NOMO-1 treated with DMSO at 0.1 percent for 48 hours (cell line): ENCODE measurements around the gene PPP1R36.
"Not testable (repeated sequence)": the region's sequence is repeated elsewhere in the genome, so short reads cannot be mapped to it uniquely, and the experiment has no call there.

Experiments used
- DNase-seq: peaks from one replicate; lab custom pipeline; 2025; ENCODE audit not compliant: unreplicated experiment; lab: John Stamatoyannopoulos, UW

Gene PPP1R36

DNA sequence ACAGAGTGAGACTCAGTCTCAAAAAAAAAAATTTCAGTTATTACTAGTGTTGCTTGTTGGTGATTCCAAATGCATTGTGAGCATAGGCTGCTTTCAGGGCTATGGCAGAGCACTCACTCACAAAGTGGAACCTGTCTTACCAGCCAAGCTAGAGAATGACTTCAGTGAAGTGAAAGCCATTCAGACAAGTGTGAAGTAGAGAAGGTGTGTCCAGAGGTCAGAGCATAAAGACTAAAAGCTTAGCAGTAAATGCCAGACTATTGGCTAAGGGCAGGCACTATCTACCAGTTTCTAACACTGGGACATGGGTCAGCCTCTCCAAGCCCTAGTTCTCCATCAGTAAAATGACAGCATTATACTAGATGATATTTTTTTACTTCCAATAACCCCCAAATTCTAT lies 12.7 kb downstream of the PPP1R36 start:
- no peak for DNase-seq

DNA sequence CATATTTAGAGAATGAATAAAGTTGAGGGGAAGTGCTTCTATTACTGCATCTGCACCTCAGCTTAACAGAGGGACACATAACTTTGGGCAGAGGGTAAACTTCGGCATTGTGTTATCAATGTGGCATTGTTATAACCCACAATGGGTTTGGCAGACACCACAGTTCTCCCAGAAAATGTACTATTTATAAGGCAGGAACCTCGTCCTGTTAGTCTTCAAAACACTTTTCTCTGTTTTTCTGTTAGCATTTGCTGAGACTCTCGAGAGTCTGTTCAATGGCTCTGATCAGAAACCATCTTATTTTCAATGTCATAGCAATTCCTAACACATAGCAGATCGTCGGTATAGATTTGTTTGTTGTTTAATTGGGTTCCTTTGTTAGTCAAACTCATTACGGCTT lies 13.9 kb downstream of the PPP1R36 start:
- no peak for DNase-seq

DNA sequence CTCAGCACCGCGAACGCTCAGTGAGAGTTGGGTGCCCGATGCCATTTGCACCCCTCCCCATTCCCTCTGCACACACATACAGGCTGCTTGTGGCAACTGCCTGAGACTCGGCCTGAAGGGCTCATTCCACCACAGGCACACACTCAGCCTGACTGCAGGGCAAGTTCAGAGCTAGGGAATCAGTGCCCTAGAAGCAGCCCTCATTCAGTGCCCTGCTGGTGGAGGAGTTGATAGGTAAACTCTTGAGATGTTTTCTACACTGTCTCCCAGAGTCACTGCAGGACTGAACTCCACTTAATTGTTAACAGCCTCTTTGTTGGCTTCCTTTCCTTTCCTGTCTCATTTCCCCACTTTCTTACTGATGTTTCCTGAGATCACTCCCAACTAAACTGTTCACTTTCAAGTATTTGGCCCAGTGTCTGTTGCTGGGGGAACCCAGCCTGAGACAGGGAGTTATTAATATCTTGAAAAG lies 16.9 kb downstream of the PPP1R36 start:
- DNase-seq, result no peak

DNA sequence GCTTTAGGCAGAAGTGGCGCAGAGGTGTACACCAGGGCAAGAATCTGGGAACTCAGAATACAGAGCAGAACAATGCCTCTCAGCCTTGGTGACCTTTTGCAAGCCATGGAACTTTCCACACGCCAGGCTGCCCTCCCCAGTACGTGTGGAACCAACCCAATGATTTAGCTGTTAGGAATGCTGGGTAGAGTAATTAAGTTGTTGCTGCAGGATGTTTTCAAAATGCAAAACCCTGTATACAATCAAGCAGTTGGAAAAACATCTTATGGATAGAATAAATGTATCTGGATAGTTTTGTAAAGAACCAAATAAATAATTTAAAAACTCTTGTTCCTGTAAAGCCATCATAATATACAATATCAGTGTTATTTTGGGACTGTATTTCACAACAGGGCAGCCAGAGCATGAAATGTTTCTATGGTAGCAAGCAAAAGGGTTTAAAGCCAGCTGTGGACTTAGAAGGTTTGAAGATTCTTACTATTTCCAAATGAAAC lies 19.4 kb downstream of the PPP1R36 start:
- peak; percentile 41 for DNase-seq

DNA sequence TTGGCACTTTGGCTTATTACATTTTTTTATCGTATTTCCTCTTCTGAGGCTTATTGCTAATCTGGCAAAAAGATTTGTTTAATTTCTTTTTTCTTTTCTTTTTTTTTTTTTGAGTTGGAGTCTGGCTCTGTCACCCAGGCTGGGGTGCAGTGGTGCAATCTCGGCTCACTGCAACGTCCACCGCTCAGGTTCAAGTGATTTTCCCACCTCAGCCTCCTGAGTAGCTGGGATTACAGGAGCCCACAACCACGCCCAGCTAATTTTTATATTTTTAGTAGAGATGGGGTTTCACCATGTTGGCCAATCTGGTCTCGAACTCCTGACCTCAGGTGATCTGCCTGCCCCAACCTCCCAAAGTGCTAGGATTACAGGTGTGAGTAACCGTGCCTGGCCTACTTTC lies 19.9 kb downstream of the PPP1R36 start:
- not testable (repeated sequence) for DNase-seq

DNA sequence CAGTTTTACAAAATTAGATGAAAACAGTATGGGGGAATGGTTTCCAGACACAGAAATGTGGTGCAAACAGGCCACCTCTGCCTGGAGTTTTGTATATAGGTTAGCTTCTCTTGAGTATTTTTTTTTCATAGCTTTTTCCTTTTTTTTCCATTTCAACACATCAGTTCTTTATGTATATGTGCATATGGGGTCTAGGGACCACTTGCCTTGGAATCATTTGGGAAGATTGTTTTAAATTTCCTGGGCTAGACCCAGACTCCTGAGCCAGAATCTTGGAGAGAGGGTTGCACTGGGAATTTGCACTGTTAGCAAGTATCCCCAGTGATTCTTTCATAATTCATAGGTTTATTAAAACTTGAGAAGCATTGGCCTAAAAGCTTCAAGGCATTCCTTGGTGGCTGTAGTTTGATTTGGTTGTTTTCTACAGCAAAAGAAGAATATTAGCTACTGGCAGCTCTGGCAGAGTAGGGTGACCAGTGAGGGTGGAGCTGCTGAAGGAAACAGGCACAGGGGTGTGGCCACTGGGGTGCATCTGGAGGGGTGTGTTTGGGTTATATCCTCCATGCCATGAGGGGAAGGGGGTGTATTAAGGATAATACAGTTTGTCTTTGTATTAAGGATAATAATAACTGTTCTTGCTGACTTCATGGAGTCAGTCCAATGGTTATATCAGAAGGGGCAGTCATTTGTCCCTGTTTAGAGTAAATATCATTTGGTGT lies 22.8 kb downstream of the PPP1R36 start:
- no peak for DNase-seq

DNA sequence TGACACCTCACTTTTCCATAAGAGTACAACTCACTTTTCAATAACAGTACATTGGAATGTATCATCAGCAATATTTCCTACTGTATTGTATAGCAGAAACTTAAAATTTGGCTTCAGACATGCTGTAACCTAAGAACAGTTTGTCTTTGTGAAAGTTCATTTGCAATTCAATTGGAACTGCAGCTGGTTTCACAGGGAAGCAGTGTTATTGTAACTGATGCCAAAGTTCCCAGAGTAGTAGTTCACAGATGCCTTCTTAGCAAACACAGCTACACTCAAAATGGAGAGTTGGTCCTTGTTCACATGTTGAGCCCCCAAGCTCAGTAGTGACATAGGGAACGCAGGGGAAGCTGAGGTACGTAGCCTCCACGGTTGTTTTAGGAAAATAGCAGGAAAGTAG lies 23.3 kb downstream of the PPP1R36 start:
- no peak for DNase-seq

DNA sequence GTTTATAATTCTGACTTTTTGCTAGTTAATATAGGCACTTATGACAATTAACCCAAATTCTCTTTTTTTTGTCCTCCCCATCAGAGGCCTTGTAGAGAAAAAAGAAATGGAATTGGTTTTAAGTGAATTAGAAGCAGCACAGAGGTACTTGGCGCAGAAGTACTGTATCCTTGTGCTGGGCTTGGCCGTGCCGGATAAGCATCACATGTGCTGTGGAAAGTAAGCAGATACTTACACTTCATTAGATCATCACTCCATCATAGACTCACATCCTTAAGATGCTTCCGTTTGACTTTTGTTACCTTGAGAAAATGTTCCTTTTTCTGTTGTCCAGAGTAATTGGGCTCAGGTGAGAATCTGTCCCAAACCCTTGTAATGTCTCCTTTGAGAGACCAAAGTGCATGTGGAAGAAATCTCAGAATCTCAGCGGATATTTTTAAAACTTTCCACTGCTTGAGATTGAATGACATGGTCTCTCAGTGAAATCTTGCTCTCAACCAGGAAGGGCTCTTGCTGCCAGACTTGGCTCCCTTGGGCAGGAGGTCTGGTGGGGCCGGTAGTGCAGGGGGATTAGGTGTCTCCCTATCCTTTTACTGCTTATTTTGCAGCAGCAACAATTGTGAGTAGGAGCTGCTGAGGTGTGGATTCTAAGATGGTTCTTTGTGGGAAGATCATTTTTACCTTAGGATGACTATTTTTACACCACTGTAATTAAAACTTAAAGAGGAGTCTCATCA lies 24.8 kb downstream of the PPP1R36 start:
- no peak for DNase-seq

DNA sequence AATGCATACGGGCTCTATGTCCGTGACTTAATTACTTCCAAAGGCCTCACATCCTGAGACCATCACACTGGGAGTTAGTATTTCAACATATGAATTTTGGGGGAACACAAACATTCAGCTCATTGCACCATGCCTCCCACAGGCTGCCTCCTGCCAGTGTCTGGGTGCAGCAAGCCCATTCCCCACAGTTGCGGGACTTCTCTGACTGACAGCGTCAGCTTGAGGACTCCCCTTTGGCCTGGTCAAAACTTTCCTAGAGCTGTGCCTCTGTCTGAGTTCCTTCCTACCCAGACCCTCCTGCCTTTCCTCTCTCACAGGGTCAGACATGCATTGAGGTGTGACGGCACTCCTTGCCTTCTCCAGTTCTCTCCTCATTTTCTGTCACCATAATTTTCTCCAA lies 27.4 kb downstream of the PPP1R36 start:
- no peak for DNase-seq

DNA sequence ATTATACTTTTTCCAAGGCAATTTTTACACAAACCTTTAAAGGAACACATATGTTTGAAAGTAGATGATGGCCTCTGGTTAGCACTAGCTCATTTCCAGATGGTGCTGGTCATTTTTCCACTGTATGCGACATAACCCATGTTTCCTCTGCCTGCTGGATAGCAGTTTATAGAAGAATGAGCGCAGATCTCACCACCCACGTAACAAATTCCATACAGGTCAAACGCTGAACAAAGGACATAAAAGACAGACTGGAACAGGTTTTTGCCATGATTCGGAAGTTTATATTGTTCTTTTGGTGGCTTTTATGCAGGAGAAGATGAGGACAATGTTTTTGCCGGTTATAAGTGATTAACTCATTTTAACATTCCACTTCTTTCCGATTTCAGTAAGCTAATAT lies 30.7 kb downstream of the PPP1R36 start:
- no peak for DNase-seq

DNA sequence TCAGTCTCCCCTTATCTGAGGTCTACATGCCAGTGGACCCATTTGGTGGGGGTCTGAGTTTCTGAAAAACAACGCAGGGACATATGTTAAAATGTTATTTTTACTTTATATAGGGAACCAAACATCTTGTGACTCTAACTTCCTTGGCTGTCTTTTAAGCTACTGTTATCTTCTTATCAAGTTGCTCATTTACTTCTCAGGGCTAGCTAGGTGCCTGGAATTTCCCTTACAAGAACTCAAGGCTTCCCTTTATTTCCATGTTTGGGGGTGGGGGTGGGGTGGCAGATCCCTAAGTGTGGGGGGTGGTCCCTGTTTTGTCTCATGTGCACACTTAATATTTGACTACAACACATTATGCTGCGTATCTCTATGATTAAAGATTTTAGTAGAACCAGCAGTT lies 31.6 kb downstream of the PPP1R36 start:
- no peak for DNase-seq

DNA sequence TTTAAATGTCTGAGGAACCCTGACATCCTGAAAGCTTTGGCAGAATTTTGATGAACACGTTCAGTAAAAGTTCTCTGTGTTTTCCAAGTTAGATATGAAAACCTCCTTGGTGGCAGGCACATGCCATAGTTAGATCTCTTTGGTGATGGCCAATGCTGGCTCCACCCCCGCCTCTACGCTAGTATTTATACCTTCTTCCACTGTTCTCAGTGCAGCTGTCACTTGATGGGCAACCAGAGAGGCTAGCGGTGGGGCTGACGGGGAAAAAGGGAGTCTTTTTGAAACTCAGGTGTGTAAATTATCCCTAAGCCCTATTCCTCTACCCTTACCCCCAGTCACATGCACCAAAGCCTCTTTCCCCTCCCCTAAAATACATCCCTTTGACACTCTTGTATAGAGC lies 32.1 kb downstream of the PPP1R36 start:
- DNase-seq, result no peak

DNA sequence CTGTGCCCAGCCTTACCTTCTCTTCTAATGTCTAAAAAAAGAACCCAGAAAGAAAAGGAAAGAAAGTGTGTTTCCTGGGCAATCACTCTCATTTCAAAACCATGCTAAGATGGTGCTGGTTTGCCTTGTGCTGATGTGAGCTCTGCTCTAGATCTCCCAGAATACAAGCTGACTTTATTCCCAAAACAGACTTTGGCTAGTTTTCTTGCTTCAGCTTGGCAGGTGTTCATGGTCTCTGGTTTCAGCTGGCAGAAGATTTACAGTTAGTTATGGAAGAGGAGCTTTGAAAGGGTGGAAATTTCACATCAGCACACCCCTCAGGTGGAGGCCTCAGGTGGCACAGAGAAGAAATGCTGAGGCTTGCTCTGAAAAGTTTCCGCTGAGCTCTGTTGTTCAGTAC lies 34.4 kb downstream of the PPP1R36 start:
- DNase-seq, result no peak

DNA sequence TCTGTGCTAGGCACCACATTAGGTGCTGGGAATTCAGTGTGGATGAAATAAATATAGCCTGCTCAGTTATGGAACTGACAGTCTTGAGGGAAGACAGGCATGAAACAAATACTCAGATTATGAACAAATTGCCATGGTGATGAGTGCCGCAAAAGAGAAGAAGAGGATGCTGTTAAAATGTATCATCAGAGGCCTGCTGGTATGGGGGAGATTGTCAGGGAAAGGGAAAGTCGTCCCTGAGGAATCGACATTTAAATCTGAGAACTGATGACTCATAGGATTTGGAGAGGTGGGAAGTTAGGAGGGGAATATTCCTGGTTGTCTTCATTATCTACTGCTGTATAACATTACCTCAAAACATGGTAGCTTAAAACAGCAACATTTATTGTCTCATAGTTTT lies 42.0 kb downstream of the PPP1R36 start:
- no peak for DNase-seq

DNA sequence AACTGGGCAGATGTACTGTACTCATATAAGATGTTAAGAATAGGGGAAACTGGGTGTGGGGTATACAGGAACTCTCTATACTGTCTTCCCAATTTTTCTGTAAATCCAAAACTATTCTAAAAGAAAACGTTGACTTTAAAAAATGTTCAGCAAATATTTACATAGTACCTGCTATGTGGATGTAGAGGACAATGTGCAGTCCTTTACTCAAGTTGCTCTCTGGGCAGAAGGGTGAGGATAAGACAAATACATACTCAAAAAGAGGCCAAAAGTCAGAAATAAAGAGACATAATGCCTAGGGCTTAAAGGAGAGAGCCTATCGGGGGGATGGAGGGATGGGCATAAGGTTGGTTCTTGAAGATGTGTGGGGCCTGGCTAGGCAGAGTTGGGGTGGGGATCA lies 44.7 kb downstream of the PPP1R36 start:
- no peak for DNase-seq

DNA sequence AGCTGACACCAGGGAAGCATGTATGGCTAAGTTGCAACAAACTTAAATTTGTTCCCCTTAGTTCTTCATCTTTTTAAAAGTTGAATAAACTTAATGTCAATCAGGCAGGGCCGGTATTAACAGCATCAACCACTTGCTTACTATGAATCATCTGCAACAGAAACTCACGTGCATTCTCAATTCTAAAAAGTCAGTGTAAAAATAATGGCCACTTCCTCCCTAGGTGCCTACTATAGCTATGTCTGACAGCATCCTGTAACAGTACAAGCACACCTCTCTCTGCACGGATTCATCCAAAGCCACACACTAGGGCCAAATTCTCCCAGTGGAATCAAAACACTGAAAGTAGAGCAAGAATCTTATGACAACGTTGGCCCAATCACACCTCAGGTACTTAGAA lies 48.6 kb downstream of the PPP1R36 start:
- DNase-seq, result no peak

DNA sequence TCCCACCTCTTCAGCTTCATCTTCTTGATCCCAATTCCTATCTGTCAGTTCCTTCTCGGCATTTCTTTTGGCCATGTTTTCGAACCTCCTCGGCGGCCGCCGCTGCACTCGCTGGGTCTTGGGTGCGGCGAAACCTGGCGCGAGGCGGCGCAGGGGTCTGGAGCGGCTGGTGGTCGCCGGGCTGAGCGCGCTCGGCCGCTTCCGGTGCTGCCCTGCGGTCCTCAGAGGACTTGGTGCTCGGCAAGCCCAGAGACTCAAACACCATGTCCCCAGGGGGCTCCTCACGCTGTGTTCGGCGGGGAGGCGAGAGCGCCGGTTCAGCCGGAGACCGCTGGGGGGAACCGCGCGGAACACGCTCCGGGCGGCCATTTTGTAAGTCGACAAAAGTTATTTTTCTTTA lies 51.8 kb downstream of the PPP1R36 start:
- no peak for DNase-seq

DNA sequence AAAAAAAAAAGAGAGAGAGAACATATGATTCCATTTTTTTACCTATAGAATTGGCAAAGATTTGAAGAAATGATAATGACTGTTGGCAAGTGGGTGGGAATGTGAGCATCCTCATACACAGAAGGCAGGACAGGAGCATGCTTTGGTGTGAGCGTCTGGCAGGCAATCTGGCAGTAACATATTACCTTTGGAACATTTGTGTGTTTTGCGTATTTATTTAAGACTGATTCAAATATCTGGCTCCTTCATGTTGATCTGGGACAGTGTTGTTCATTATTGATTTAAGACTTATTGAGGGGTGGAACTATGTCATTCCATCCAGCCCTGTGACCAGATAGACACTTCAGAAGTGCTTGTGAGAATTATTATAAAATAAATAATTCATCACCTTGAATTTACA lies 53.1 kb downstream of the PPP1R36 start:
- no peak for DNase-seq

DNA sequence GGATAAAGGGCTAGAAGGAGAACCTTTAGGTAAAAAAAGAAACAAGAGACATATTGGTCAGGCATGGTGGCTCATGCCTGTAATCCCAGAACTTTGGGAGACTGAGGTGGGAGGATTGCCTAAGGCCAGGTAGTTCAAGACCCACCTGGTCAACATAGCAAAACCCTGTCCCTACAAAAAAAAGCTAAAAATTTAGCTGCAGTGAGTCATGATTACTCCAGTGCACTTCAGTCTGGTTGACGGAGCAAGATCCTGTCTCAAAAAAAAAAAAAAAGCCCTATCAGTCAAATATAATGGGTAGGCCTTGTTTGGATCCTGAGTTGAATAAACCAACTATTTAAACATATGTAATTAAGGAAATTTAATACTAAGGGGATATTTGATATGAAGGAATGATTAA lies 54.2 kb downstream of the PPP1R36 start:
- no peak for DNase-seq

DNA sequence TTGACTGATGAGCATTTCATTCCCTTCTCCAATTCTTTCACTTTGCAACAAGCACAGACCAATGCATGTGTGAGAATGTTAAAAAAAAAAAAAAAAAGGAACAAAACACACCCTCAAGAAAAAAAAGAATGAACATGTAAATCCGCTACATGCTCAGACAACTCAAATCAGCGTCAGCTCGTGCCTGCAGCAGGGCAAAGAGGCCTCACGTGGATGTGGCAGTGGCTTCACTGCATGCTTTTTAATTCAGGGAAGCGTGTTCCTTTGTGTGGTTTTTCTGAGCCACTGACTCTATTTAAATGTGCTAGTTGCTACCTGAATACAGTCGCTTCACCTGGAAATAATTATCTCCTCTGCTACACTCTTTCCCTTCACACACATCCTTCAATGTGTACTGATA lies 55.1 kb downstream of the PPP1R36 start:
- peak; percentile 4 for DNase-seq

DNA sequence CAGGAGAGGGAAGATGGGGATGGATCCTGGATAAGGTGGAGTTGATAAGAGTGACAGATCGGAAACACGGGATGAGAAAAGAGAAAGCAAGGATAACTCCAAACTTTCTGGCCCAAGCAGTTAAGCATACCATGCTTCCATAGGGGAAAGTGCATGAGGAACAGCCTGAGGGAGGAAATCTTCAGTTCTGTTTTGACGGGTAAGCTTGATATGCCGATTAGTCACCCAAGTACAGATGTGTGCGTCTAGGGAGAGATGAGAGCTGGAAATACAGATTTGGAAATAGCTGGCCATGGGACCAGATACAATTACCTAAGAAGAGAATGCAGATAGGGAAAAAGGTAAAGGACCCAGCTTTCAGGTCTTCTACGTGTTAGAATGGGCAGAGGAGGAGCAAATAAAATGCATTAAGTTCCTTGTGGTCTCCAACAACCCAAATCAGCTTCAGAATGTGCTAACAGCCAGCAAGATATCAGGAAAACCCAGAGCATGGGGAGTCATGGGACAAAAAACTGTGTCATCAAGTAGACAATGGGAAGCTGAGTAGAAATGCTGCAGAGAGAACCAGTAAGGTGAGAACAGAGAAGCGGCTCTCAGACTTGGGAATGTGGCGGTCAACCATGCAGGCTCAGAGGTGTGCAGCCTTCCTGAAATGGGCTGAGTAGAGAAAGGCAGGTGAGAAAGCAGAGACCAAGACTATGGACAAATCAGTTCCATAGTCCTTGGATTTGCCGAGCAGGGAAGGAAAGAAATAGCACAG lies 56.3 kb downstream of the PPP1R36 start:
- no peak for DNase-seq
